Stimulated activated CD4-positive, alpha-beta T cell treated with anti-CD3 and anti-CD28 coated beads, Interleukin-12 subunit alpha, Interleukin-12 subunit beta, amount 100 ng/mL, for 24 hours (primary cell): ENCODE results near the gene TTC12.

Experiments
- DNase-seq, 2 experiments: peaks; one replicate each; pipeline ENCODE4 v3.0.0-alpha.2; 2020; ENCODE audit warnings: low read depth in 2 of 2

TTC12 gene

GRCh38 chr11:113329725-113330124, 15.3 kb downstream of the TTC12 start:
- DNase-seq, result no peak

GRCh38 chr11:113331441-113331840, 17.1 kb downstream of the TTC12 start:
- no peak for DNase-seq

- DNase-seq, result no peak
Measured at GRCh38 chr11:113332023-113332422, 17.6 kb downstream of the TTC12 start.

- no peak for DNase-seq
Measured at GRCh38 chr11:113332638-113333329, 18.4 kb downstream of the TTC12 start.

GRCh38 chr11:113334183-113334582, 19.8 kb downstream of the TTC12 start:
- no peak for DNase-seq

- no peak for DNase-seq
Measured at GRCh38 chr11:113338730-113339129, 24.3 kb downstream of the TTC12 start.

- no peak for DNase-seq
Measured at GRCh38 chr11:113339929-113340589, 25.7 kb downstream of the TTC12 start.

- no peak for DNase-seq
Measured at GRCh38 chr11:113341388-113342165, 27.2 kb downstream of the TTC12 start.

- no peak for DNase-seq
Measured at GRCh38 chr11:113345978-113346377, 31.6 kb downstream of the TTC12 start.

- no peak for DNase-seq
Measured at GRCh38 chr11:113349528-113349927, 35.1 kb downstream of the TTC12 start.

- no peak for DNase-seq
Measured at GRCh38 chr11:113350336-113351067, 36.1 kb downstream of the TTC12 start.

GRCh38 chr11:113351068-113351450, 36.7 kb downstream of the TTC12 start:
- DNase-seq, result no peak

GRCh38 chr11:113351480-113351879, 37.1 kb downstream of the TTC12 start:
- no peak for DNase-seq

GRCh38 chr11:113356203-113356602, 41.8 kb downstream of the TTC12 start:
- DNase-seq, result no peak

GRCh38 chr11:113363406-113363805, 49.0 kb downstream of the TTC12 start:
- no peak for DNase-seq

- DNase-seq, result no peak
Measured at GRCh38 chr11:113363996-113364641, 49.7 kb downstream of the TTC12 start.

- DNase-seq, result no peak
Measured at GRCh38 chr11:113365895-113366294, 51.5 kb downstream of the TTC12 start.

- DNase-seq, result no peak
Measured at GRCh38 chr11:113369411-113369810, 55.0 kb downstream of the TTC12 start.

- DNase-seq, result no peak
Measured at GRCh38 chr11:113370634-113371033, 56.3 kb downstream of the TTC12 start.

GRCh38 chr11:113372309-113372708, 57.9 kb downstream of the TTC12 start:
- DNase-seq, result no peak

GRCh38 chr11:113373306-113373705, 58.9 kb downstream of the TTC12 start:
- DNase-seq, result no peak
